Glutamatergic neuron (in vitro differentiated cells): ENCODE data around the gene ALG2. TPM values are rescaled to one million over a fixed set of nuclear protein-coding genes. Genes with fewer than 3 reads are reported as not detected.

Experiments used
- DNase-seq: peaks from one replicate; pipeline ENCODE4 v3.0.0; 2022
- H3K27ac Mint-ChIP-seq: one replicate; pipeline ENCODE4 v1.8.0; 2020; ENCODE audit warnings: mild to moderate bottlenecking, mixed read lengths, inconsistent platforms; ENCODE audit not compliant: unreplicated experiment
- H3K27me3 Mint-ChIP-seq: one replicate; pipeline ENCODE4 v1.8.0; 2020; ENCODE audit warnings: mild to moderate bottlenecking, moderate library complexity, mixed read lengths, inconsistent platforms; ENCODE audit not compliant: unreplicated experiment
- H3K36me3 Mint-ChIP-seq: one replicate; pipeline ENCODE4 v1.8.0; 2020; ENCODE audit warnings: mild to moderate bottlenecking, mixed read lengths, inconsistent platforms; ENCODE audit not compliant: unreplicated experiment
- H3K4me1 Mint-ChIP-seq: one replicate; pipeline ENCODE4 v1.8.0; 2020; ENCODE audit warnings: mild to moderate bottlenecking, low read depth, mixed read lengths, inconsistent platforms; ENCODE audit not compliant: unreplicated experiment
- H3K4me3 Mint-ChIP-seq: one replicate; pipeline ENCODE4 v1.8.0; 2020; ENCODE audit warnings: mild to moderate bottlenecking, mixed read lengths, inconsistent platforms; ENCODE audit not compliant: unreplicated experiment
- H3K9me3 Mint-ChIP-seq: one replicate; pipeline ENCODE4 v1.8.0; 2020; ENCODE audit warnings: mild to moderate bottlenecking, moderate library complexity, mixed read lengths, inconsistent platforms; ENCODE audit not compliant: unreplicated experiment
- CTCF ChIP-seq: fragments of 200-600 bp; sonication (generic); IDR thresholded peaks from one replicate; pipeline ENCODE4 v1.5.0; 2021; ENCODE audit not compliant: partially characterized antibody, unreplicated experiment
- total RNA-seq: library from RNA; stranded (reverse); fragmentation: NEBNext Ultra II Directional; extraction: Animal tissue kit (Norgen Biotek cat#: 25700); gene quantifications from one replicate; pipeline ENCODE4 v1.2.1, GENCODE V29; 2021; ENCODE audit not compliant: unreplicated experiment

Gene ALG2
- total RNA-seq, 1 donor from 2014 or later, result 19.0 TPM

- H3K36me3 Mint-ChIP-seq, result no peaks in the 10 kb centered on the region
- no peaks in the 10 kb centered on the region for H3K27me3 Mint-ChIP-seq
- no peak overlapping the region for H3K4me3 Mint-ChIP-seq
- no peaks in the 10 kb centered on the region for H3K9me3 Mint-ChIP-seq
- DNase-seq, result no peak
- no peak for TF ChIP-seq CTCF
- H3K4me1 Mint-ChIP-seq, result peaks cover 3% of the 10 kb centered on the region
- H3K27ac Mint-ChIP-seq, result no peak overlapping the region
These were observed 36.1 kb upstream of the ALG2 start for GRCh38 chr9:99257723-99258389.

- DNase-seq, result no peak
- Mint-ChIP-seq H3K36me3 (no peaks in the 10 kb centered on the region), H3K9me3 (no peaks in the 10 kb centered on the region), H3K27me3 (peaks cover 2% of the 10 kb centered on the region), H3K27ac (no peak overlapping the region), H3K4me3 (no peak overlapping the region), H3K4me1 (peaks cover 3% of the 10 kb centered on the region)
- TF ChIP-seq CTCF, result no peak
These were observed 33.9 kb upstream of the ALG2 start for GRCh38 chr9:99255651-99256050.

DNA sequence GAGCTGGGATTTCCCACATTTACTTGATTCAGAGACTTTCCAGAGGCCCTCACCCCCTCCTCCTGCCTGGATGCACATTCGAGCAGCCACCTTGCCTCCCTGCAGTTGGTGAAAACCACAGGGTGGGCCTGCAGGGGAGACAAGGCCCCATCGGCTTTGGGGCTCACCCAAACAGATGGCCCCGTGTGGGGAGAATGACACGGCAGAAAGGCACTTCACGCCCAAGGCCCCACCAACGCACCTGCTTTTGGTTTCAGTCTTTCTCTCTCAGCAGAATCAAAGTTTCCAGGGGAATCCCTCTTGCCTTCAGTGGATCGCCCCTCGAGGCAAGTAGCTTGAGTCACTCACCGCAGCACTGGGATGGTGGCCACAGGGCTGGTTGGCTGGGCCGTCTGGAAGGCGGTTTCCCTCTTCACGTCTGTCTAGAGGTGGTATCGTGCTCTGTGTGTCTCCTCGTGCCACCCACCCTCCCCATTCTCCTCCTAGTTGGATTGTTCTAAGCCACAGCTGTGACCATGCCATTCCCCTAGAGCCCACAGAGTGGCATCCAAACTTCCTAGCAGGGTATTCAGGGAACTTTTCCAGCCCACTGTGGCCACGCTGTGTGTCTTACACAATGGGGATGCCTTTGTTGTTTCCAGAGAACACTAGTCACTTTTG, 32.2 kb upstream of the ALG2 start:
- Mint-ChIP-seq H3K36me3 (no peaks in the 10 kb centered on the region), H3K27ac (no peak overlapping the region), H3K4me3 (no peak overlapping the region), H3K4me1 (no peaks in the 10 kb centered on the region), H3K27me3 (peaks cover 2% of the 10 kb centered on the region), H3K9me3 (no peaks in the 10 kb centered on the region)
- TF ChIP-seq CTCF, result no peak
- DNase-seq, result no peak

- Mint-ChIP-seq H3K4me3 (no peak overlapping the region), H3K9me3 (no peaks in the 10 kb centered on the region), H3K36me3 (no peaks in the 10 kb centered on the region), H3K27ac (no peak overlapping the region), H3K4me1 (no peaks in the 10 kb centered on the region), H3K27me3 (peaks cover 2% of the 10 kb centered on the region)
- no peak for DNase-seq
- no peak for TF ChIP-seq CTCF
These were observed 31.4 kb upstream of the ALG2 start for GRCh38 chr9:99253134-99253533.

- H3K27ac Mint-ChIP-seq, result no peak overlapping the region
- H3K4me3 Mint-ChIP-seq, result no peak overlapping the region
- H3K4me1 Mint-ChIP-seq, result no peaks in the 10 kb centered on the region
- H3K9me3 Mint-ChIP-seq, result no peaks in the 10 kb centered on the region
- no peaks in the 10 kb centered on the region for H3K36me3 Mint-ChIP-seq
- H3K27me3 Mint-ChIP-seq, result peaks cover 2% of the 10 kb centered on the region
- DNase-seq, result no peak
- no peak for TF ChIP-seq CTCF
These were observed 29.4 kb upstream of the ALG2 start for GRCh38 chr9:99251157-99251556.
